ELR (cell line): ENCODE results near the gene EEF2K.
"Not testable (repeated sequence)": the region's sequence is repeated elsewhere in the genome, so short reads cannot be mapped to it uniquely, and the experiment has no call there.

ENCODE experiments used
- DNase-seq: peaks from one replicate; pipeline ENCODE4 v3.0.0-alpha.2; 2015; ENCODE audit warnings: low read depth

The EEF2K gene

GRCh38 chr16:22190081-22190775 is 15.8 kb upstream of the EEF2K start:
- DNase-seq: peak; percentile 97

GRCh38 chr16:22190776-22191531 is 15.1 kb upstream of the EEF2K start:
- peak; percentile 99 for DNase-seq

- peak; percentile 42 for DNase-seq
Measured at GRCh38 chr16:22191532-22192260, 14.4 kb upstream of the EEF2K start.

DNA sequence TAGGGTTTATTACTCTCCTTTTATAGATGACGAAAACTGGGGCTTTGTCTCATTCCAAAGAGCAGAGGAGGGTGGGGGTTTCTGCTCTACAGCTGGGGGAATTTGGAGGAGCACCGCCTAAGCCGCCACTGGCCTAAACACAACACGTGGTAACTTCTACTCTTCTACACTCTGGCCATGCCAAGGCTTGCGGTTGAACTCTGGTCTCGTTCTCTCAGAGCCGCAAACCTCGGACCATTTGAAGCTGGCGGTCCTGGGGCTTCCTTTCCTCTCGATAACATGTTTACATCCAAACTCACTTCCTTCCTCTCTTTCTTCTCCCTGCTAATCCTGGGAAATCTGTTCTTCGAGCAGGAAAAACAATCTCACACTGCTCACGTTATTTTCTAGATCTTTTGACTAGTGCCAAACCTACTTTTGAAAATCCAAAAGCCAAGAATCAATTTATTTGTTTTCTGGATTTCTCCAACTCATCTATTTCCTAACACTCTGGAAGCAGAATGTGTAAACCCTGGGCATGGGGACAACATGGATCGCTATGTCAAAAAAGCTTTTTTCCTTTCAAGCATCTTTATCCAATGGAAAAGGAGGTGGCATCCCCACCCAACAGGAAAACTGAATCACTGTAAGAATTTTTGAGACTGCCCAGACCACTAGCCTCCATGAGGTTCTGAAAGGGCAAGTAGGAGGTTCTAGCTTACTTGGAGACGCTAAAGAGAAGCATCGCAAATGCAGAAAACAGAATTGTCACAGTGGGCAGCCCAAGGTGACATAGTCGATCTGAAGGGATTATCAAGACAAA is 13.6 kb upstream of the EEF2K start:
- DNase-seq: peak; percentile 83

- no peak for DNase-seq
Measured at GRCh38 chr16:22193063-22193411, 13.0 kb upstream of the EEF2K start.

- no peak for DNase-seq
Measured at GRCh38 chr16:22194707-22195444, 11.2 kb upstream of the EEF2K start.

DNA sequence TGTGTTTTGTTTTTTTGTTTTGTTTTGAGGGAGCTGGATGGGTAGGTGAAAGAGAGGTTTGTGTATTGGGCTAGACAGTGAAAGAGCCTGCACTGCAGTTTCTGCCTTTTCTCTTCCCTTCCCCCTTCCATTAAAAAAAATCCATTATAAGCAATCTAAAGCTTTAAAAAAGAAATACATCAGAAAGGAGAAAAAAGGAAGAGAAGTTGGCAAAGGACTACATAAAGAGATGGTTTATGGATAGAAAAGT is 10.7 kb upstream of the EEF2K start:
- no peak for DNase-seq

DNA sequence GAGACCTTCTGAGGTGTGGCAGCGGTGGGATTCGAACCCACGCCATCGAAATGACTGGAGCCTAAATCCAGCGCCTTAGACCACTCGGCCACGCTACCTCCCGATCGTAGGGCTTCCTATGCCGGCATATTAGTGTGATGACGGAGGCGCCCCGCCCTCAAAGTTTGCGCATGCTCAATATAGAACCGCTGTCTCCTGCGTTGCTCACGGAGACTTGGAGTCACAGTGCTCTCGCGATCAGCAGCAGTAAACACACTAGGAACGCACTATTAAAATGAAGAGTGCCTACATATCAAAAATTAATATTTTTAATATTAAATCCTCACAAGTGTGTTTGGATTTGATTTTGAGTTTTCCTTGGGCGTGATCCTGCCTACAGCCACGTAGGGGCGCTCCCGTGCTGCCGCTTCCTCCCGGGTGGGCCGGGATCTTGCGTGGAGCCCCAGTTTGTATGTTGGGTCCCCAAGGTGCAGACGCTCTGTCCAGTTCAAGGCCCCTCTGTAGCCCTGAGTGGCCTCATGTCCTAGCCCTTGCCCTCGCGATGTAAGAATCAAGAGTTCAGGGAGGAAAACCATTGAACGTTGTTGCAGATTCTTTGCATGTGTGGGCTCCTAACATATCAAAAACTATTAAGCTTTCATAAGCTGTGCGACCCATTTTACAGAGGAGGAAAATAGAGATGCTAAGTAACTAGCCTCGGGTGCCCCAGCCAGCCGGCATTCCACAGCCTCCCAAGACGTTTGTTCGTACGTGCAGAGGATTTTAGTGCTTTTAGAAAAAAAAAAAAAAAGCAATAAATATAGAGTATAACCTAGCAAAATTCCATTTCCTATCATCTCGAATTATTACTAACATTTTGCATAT is 10.2 kb upstream of the EEF2K start:
- DNase-seq: peak; percentile 82

- not testable (repeated sequence) for DNase-seq
Measured at GRCh38 chr16:22196559-22197168, 9.4 kb upstream of the EEF2K start.

DNA sequence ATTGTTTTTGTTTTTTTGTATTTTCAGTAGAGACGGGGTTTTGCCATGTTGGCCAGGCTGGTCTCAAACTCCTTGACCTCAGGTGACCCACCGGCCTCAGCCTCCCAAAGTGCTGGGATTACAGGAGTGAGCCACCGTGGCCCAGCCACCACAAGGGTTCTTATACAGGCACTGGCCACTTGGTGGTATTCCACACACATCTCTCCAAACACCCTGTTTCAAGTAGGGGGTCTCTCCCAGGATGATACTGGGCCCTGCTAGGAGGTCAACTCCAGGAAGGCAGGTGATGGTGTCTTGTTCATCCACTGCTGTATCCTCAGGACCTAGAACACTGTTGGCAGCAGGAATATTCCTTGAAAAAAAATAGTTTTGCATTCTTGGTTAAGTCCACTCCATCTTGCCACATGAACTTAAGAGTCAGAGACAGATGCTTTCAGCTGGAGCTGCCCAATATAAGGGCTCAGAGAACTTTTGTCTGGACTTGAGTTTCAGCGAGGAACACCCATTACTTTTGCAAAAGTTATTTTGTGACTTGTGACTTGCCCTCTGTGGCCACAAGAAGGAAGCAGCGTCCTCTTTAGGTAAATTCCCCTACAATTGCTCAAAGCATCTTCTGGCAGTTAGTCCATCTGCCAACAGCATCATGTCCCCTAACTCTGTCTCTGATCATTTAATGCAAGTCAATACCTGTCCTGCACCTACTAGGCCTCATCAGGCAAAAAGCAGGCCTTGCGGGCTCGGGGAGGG is 7.4 kb upstream of the EEF2K start:
- DNase-seq: peak; percentile 29

GRCh38 chr16:22202261-22202637 is 3.8 kb upstream of the EEF2K start:
- no peak for DNase-seq

DNA sequence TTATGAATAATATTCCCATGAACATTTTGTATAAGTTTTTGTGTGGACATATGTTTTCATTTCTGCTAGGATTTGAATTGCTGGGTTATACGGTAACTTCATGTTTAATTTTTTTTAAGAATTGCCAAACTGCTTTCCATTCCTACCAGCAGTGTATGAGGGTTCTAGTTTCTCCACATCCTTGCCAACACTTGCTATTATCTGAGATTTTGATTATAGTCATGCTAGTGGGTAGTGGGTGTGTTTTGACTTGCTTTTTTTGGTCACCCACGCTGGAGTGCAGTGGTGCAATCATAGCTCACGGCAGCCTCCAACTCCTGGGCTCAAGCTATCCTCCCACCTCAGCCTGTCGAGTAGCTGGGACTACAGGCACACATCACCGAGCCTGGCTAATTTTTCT is 3.0 kb upstream of the EEF2K start:
- no peak for DNase-seq

DNA sequence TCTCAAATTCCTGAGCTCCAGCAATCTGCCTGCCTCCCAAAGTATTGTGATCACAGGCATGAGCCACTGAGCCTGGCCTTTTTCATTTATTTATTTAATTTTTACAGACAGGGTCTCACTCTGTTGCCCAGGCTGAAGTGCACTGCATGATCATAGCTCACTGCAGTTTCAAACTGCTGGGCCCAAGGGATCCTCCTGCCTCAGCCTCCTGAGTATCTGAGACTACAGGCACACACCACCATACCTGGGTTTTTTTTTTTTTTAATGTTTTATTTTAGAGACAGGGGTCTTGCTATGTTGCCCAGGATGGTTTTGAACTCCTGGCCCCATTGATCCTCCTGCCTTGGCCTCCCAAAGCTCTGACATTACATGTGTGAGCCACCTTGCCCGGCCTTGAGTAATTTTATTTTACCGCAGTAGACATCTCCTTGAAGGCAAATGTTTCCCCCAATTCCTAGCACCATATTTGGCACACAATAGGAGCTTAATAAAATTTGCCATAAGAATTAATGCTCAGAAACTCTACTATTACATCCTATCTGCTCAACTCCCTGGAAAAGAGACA is 1.9 kb upstream of the EEF2K start:
- DNase-seq: no peak

DNA sequence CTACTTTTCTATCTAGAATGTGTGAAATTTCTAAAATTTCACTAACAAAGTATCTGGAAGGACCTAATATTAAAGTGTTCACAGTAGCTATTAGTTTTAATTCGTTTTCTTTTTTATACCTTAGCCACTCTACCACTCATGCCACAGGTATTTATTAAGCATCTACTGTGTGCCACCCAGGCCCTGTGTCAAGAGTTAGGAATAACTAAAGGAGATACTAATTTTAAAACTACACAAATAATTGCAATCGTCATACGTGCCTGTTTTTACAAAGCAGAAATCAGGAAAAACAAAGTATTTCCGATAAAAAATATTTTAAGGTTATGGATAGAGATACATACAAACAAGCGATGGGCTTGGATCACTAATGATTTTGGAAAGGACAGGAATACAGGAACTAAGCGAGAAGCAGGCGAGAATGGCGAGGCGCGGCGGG is 483 bp upstream of the EEF2K start:
- peak; percentile 14 for DNase-seq

DNA sequence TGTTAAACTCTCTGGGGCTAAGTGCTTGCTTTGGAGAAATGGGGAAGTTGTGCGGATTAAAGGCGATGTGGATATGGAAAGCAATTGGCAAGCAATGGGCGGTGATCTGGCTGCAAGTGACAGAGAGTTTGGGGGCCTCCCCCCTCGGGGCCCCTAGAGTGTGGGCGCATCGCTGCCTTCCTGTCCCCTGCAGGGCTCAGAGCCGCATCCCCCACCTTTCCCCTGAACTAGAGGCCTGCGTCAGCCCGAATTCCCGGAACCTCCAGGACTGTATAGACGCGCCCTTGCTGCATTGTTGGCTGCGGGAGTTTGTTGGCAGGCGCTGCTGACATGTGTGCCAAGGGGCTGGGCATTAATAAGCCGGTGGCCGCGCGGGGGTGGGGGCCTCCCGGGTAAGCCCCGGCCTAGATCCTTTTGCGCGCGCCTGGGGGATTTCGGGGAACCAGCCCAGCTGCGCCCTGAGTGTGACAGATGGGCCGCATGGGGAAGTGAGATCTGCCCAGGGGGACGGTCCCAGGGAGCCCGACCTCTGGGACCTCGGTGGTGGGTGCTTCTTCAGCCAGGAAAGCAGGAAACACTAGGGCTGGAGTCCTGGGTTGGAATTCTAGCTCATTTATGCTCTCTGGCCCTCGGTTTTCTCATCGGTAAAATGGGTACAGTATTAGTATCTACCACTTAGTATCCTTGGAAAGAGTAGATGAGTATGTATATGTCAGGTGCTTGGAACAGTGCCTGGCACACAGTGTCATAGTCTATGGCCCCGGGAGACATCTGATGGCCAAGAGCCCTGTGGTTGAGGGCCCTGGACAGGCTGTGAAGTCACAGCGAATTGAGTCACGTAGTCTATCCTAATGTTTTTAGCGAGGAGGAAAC is 1.0 kb downstream of the EEF2K start:
- DNase-seq: peak; percentile 59

GRCh38 chr16:22207715-22208360 is 1.8 kb downstream of the EEF2K start:
- DNase-seq: no peak

DNA sequence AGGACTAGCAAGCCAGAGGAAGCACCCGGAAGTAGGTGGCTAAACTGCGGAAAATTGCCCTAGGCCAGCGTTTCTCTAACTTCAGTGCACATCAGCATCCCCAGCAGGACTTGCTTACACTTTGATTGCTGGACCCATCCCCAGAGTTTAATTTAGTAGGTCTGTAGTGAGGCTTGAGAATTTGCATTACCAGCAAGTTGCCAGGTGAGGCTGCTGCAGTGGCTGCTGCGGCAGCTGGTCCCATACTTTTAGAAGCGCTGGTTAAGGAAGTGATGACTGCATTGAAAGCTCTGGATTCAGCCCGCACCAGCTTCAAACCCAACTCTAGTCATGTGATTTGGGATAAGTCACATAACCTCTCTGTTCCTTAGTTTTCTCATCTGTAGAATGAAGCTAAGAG is 4.2 kb downstream of the EEF2K start:
- DNase-seq: no peak

GRCh38 chr16:22210854-22211253 is 4.8 kb downstream of the EEF2K start:
- no peak for DNase-seq
